GM12801 (cell line): ENCODE data around the gene SLC25A34.

Experiments used
- TF ChIP-seq, protein P1 (sequence below): IDR thresholded peaks from one replicate; pipeline ENCODE4 v1.5.1; 2011; ENCODE audit warnings: control low read depth; ENCODE audit not compliant: insufficient read length; ENCODE audit errors: extremely low read depth

The SLC25A34 gene

DNA sequence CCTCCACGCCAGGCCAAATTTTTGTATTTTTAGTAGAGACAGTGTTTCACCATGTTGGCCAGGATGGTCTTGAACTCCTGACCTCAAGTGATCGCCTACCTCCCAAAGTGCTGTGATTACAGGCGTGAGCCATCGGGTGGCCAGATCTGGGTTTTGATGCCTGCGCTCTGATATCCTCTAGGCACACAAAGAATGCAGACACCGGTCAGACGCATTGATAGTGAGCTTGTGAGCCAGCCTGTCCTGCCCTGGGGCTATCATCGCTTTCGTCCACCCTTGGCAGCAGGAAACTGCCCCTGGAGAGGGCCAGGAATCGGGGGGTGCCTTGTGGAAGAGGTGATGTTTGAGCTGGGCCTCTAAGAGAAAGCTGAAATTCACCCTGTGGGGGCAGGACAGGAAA, 26.5 kb downstream of the SLC25A34 start:
- TF ChIP-seq, protein P1, sequence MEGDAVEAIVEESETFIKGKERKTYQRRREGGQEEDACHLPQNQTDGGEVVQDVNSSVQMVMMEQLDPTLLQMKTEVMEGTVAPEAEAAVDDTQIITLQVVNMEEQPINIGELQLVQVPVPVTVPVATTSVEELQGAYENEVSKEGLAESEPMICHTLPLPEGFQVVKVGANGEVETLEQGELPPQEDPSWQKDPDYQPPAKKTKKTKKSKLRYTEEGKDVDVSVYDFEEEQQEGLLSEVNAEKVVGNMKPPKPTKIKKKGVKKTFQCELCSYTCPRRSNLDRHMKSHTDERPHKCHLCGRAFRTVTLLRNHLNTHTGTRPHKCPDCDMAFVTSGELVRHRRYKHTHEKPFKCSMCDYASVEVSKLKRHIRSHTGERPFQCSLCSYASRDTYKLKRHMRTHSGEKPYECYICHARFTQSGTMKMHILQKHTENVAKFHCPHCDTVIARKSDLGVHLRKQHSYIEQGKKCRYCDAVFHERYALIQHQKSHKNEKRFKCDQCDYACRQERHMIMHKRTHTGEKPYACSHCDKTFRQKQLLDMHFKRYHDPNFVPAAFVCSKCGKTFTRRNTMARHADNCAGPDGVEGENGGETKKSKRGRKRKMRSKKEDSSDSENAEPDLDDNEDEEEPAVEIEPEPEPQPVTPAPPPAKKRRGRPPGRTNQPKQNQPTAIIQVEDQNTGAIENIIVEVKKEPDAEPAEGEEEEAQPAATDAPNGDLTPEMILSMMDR, result no peak

DNA sequence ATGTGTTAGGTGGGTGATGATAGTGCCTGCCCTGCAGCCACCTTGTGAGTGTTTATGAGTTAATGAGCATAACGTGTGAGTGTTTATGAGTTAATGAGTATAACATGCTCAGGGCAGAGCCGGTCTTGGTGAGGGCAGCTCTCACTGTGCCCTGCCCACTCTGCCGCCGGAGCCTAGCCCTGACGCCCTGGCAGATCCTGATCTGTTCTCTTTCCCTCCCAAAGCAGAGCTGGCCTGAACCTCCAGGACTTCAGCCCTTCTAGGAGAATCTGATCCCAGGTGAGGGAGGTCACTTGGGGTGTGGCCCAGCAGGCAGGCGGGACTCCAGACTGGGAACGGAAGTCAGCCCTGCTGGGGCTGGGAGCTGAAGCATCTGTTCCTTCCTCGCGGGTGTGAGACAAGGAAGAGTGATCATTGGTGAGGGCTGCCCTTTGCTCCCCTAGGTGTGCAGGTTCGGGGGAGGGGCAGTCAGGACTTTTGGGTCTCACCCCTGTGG, 28.3 kb downstream of the SLC25A34 start:
- TF ChIP-seq, protein P1, result no peak

DNA sequence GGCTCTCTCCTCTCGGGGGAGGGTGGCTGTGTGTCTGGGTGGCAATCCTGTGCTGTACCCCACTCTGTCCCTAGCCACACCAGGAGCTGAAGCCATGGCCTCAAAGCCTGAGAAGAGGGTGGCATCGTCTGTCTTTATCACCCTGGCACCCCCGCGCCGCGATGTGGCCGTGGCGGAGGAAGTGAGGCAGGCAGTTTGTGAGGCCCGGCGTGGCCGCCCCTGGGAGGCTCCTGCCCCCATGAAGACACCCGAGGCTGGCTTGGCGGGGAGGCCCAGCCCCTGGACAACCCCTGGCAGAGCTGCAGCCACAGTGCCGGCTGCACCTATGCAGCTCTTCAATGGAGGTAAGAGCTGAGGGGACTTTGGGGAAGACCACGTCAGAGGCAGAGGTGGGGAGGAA, 28.8 kb downstream of the SLC25A34 start:
- TF ChIP-seq, protein P1, result no peak

DNA sequence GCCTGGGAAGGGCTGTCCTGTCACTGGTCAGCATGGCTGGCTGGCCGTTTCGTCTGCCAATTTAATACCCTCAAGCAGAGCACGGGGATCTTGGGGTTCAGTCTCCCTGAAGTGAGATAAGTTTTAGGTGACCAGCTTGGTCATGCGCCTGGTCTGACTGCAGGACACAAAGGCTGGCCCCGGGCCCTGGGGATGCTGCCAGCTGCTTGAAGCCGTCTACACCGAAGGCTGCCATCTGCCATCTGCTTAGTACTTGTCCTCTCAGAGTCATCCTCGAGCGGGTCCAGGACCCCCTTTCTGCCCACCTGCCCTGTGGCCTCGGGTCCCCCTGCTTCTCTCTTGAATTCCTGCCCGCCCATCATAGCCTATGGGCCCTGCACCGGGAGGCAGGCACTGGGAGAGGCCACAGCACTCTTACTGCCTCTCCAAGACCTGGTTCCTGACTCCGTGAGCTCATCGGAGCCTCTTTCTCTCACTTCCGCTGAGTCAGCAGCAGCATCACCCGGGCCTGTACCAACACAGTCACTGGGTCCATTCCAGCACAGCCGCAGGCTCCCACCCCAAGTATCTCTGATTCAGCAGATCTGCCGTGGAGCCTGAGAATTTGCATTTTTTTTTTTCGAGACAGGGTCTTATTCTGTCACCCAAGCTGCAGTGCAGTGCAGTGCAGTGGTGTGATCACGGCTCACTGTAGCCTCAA, 29.6 kb downstream of the SLC25A34 start:
- TF ChIP-seq, protein P1, result no peak

DNA sequence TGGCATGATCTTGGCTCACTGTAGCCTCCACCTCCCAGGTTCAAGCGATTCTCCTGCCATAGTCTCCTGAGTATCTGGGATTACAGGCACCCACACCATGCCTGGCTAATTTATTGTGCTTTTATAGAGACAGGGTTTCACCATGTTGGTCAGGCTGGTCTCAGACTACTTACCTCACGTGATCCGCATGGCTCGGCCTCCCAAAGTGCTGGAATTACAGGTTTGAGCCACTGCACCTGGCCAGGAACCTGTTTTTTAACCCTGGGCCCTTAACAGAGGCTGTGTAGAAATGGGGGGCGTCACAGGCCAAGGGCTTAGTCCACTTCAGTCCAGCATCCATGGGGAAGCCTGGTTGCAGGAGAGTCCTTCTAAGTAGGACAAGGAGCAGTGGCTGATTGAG, 31.9 kb downstream of the SLC25A34 start:
- TF ChIP-seq, protein P1, result no peak

DNA sequence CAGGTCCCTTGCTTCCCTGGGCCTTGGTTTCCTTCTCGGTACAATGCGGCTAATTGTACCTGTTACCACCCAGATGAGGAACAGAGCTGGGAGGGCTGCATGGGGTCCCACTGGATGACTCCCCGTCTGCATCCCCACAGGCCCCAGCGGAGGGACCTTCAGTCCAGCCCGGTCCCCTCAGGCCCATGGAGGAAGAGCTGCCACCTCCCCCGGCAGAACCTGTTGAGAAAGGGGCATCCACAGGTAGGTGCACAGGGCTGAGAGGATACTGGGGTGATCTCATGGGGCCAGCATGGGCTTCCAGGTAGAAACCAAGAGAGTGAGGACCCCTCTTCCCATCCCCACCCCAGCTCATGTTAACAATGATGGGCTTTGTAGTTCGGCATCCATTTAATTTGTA, 32.3 kb downstream of the SLC25A34 start:
- TF ChIP-seq, protein P1, result no peak

DNA sequence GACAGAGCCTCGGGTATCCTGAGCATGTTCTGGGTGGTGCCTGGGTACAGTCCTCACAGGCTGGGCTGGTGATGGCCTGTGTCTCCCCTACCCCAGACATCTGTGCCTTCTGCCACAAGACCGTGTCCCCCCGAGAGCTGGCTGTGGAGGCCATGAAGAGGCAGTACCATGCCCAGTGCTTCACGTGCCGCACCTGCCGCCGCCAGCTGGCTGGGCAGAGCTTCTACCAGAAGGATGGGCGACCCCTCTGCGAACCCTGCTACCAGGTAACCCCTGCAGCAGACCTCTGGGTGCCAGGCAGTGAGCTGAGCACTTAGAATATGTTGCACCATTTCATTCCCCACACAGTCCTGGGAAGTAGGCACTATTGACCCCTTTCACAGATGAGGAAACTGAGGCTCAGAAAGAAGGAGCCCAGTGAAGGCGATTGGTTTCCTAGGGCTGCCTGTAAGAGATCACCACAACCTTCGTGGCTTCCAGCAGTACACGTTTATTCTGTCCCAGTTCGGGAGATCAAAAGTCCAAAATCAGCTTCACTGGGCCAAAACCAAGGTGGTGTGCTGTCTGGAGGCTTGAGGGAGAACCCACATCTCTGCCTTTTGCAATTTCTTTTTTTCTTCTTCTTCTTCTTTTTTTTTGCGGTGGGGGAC, 34.4 kb downstream of the SLC25A34 start:
- TF ChIP-seq, protein P1, result no peak
